HEK293 (cell line): ENCODE results near the gene PHKG1.

Source experiments
- CTCF ChIA-PET: fragments of 350-600 bp; formaldehyde crosslinking; extraction: SDS; loops from one replicate; lab custom pipeline; 2021; ENCODE audit warnings: antibody characterized with exemption; lab: Yijun Ruan, JAX
- POLR2A ChIA-PET: fragments of 300-600 bp; formaldehyde crosslinking; extraction: SDS; loops from one replicate; lab custom pipeline; 2020; ENCODE audit warnings: antibody characterized with exemption, inconsistent platforms; lab: Yijun Ruan, JAX
- H3K27ac ChIP-seq: fragments of 200-500 bp; sonication (Bioruptor generic); 2 replicates; pipeline ENCODE4 v1.5.1; 2014; ENCODE audit warnings: low read depth, low read length, control low read depth, inconsistent platforms; ENCODE audit errors: extremely low read depth
- H3K36me3 ChIP-seq, 2 experiments: fragments of 200-500 bp in 1 of 2; sonication (Bioruptor generic) in 1 of 2; 1 replicate in 1 of 2; 2 replicates in 1 of 2; pipeline ENCODE4 v1.5.1; 2014 to 2017; ENCODE audit warnings: inconsistent platforms in 2 of 2, low read length in 2 of 2; ENCODE audit not compliant: control insufficient read depth in 2 of 2, insufficient read depth in 1 of 2
- H3K4me1 ChIP-seq: fragments of 200-500 bp; sonication (Bioruptor generic); 2 replicates; pipeline ENCODE4 v1.5.1; 2014; ENCODE audit warnings: mild to moderate bottlenecking, low read length, inconsistent platforms; ENCODE audit not compliant: control insufficient read depth, insufficient read depth
- H3K4me3 ChIP-seq: 2 replicates; pipeline ENCODE4 v1.5.1; 2011; ENCODE audit warnings: low read depth, mild to moderate bottlenecking, control low read depth, low read length, moderate library complexity
- H3K9me3 ChIP-seq: fragments of 200-500 bp; sonication (Bioruptor generic); 2 replicates; pipeline ENCODE4 v1.5.1; 2014; ENCODE audit warnings: low read depth, low read length, inconsistent platforms; ENCODE audit not compliant: control insufficient read depth, insufficient read depth
- BCL11A ChIP-seq: fragments of 450-650 bp; formaldehyde crosslinking; IDR thresholded peaks from 2 replicates; pipeline ENCODE4 v1.5.1; 2016; ENCODE audit warnings: low read depth, missing biosample characterization, missing genetic modification characterization
- CTCF ChIP-seq: fragments of 450-650 bp; formaldehyde crosslinking; IDR thresholded peaks from 2 replicates; pipeline ENCODE4 v1.5.1; 2016; ENCODE audit warnings: missing biosample characterization, missing genetic modification characterization
- GFI1B ChIP-seq: fragments of 450-650 bp; formaldehyde crosslinking; IDR thresholded peaks from 2 replicates; pipeline ENCODE4 v1.5.1; 2016; ENCODE audit warnings: missing biosample characterization, missing genetic modification characterization
- GLI2 ChIP-seq: fragments of 450-650 bp; formaldehyde crosslinking; IDR thresholded peaks from 2 replicates; pipeline ENCODE4; 2017; ENCODE audit warnings: missing biosample characterization, missing genetic modification characterization, low read depth, borderline replicate concordance
- GLIS2 ChIP-seq: fragments of 450-650 bp; formaldehyde crosslinking; IDR thresholded peaks from 2 replicates; pipeline ENCODE4 v1.5.1; 2016; ENCODE audit warnings: missing biosample characterization, missing genetic modification characterization
- KLF1 ChIP-seq: fragments of 450-650 bp; formaldehyde crosslinking; IDR thresholded peaks from 2 replicates; pipeline ENCODE4 v1.5.1; 2016; ENCODE audit warnings: missing biosample characterization, missing genetic modification characterization
- KLF10 ChIP-seq: fragments of 450-650 bp; IDR thresholded peaks from 2 replicates; pipeline ENCODE4 v1.5.1; 2018; ENCODE audit warnings: missing biosample characterization, mild to moderate bottlenecking, missing genetic modification characterization
- KLF7 ChIP-seq: fragments of 450-650 bp; formaldehyde crosslinking; IDR thresholded peaks from 2 replicates; pipeline ENCODE4 v1.5.1; 2016; ENCODE audit warnings: missing biosample characterization, missing genetic modification characterization, borderline replicate concordance
- MYNN ChIP-seq: fragments of 450-650 bp; formaldehyde crosslinking; IDR thresholded peaks from 2 replicates; pipeline ENCODE4 v1.5.1; 2016; ENCODE audit warnings: missing biosample characterization, missing genetic modification characterization, borderline replicate concordance
- SALL2 ChIP-seq: fragments of 450-650 bp; formaldehyde crosslinking; IDR thresholded peaks from 2 replicates; pipeline ENCODE4 v1.5.0; 2017; ENCODE audit warnings: missing biosample characterization, mild to moderate bottlenecking, missing genetic modification characterization, borderline replicate concordance
- SCRT2 ChIP-seq: fragments of 450-650 bp; formaldehyde crosslinking; IDR thresholded peaks from 2 replicates; pipeline ENCODE4 v1.5.1; 2016; ENCODE audit warnings: missing biosample characterization, missing genetic modification characterization
- TCF7L2 ChIP-seq: IDR thresholded peaks from 2 replicates; pipeline ENCODE4 v1.6.1; 2011; ENCODE audit warnings: low read depth, mild to moderate bottlenecking, inconsistent platforms, low read length, moderate library complexity, borderline replicate concordance
- ZBTB44 ChIP-seq: fragments of 450-650 bp; IDR thresholded peaks from 2 replicates; pipeline ENCODE4 v1.5.1; 2018; ENCODE audit warnings: missing biosample characterization, mild to moderate bottlenecking, missing genetic modification characterization
- ZNF292 ChIP-seq: fragments of 450-650 bp; formaldehyde crosslinking; IDR thresholded peaks from 2 replicates; pipeline ENCODE4 v1.5.1; 2016; ENCODE audit warnings: low read depth, missing biosample characterization, missing genetic modification characterization, borderline replicate concordance
- ZNF354C ChIP-seq: fragments of 450-650 bp; formaldehyde crosslinking; IDR thresholded peaks from 2 replicates; pipeline ENCODE4 v1.5.1; 2016; ENCODE audit warnings: missing biosample characterization, missing genetic modification characterization, low read depth, borderline replicate concordance
- ZNF391 ChIP-seq: fragments of 450-650 bp; formaldehyde crosslinking; IDR thresholded peaks from 2 replicates; pipeline ENCODE4 v1.5.1; 2016; ENCODE audit warnings: low read depth, missing biosample characterization, missing genetic modification characterization, borderline replicate concordance
- ZNF48 ChIP-seq: fragments of 450-650 bp; formaldehyde crosslinking; IDR thresholded peaks from 2 replicates; pipeline ENCODE4 v1.5.1; 2016; ENCODE audit warnings: missing biosample characterization, missing genetic modification characterization
- ZNF610 ChIP-seq: fragments of 450-650 bp; formaldehyde crosslinking; IDR thresholded peaks from 2 replicates; pipeline ENCODE4 v1.5.1; 2016; ENCODE audit warnings: missing biosample characterization, missing genetic modification characterization, borderline replicate concordance
- TF ChIP-seq, protein P1 (sequence below): fragments of 450-650 bp; formaldehyde crosslinking; IDR thresholded peaks from 2 replicates; pipeline ENCODE4 v1.5.1; 2017; ENCODE audit warnings: missing biosample characterization, missing genetic modification characterization
- TF ChIP-seq, protein P2 (sequence below): fragments of 450-650 bp; formaldehyde crosslinking; IDR thresholded peaks from 2 replicates; pipeline ENCODE4 v1.5.1; 2016; ENCODE audit warnings: missing biosample characterization, missing genetic modification characterization

Gene PHKG1

DNA sequence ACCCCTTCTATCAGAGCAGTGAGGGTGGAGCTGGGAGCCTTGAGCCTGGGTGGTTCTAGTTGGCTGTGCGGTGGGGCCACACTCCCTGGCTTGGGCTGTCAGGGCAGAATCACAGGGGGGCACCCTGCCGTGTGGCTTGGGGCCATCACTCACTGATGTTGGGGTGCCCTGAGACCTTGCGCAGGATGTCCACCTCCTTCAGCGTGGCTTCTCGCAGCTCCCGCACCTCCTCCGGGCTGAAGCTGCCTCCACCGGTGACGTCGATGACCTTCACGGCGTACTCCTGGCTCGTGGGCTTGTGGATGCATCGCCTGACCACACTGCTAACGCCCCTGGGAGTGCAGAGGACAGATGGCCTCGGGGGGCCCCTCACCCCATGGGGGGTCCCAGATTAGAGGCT, 5.3 kb downstream of the PHKG1 start:
- Histone ChIP-seq H3K4me3 (no peak overlapping the region), H3K36me3 (peaks cover 0 to 3% of the 10 kb centered on the region in 2 experiments; a peak in 1 of 3 replicates), H3K9me3 (no peaks in the 10 kb centered on the region), H3K4me1 (no peaks in the 10 kb centered on the region), H3K27ac (no peak overlapping the region)
- POLR2A ChIA-PET = no interaction called here
- CTCF ChIA-PET = interaction anchor here (0.6 to 0.7 kb wide), 3 partner anchors 9 to 807 kb away, joined by 3 to 4 read pairs (median 3); no protein-coding TSS in a partner anchor
- TF ChIP-seq KLF7 (tag by site-specific recombination) (no peak), GLIS2 (tag by site-specific recombination) (0 out of 2 replicates have a peak, but pooled peaks have one; percentile 18)

DNA sequence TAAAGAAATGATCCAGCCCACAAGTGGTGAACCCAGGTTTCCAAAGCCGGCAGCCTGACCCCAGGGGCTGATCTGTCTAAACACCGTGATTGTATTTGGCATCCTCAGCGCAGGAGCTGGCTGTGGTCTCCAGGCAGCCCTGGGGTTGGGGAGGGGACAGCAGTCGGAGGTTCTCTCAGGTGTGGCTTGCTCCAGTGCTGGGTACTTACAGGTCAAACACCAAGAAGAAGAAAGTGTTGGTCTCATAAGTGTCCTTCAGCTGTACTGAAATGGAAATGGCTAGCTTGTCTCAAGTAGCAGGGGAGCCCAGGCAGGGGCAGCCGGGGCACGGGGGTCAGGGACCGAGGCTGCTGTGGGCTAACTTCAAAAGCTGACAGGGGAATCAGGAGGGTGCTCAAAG, 6.0 kb downstream of the PHKG1 start:
- CTCF ChIA-PET = interaction anchor here (0.7 to 0.9 kb wide), 2 partner anchors 12 to 20 kb away, joined by 3 read pairs; no protein-coding TSS in a partner anchor
- H3K4me3 ChIP-seq = no peak overlapping the region
- POLR2A ChIA-PET = no interaction called here
- peaks cover 2 to 3% of the 10 kb centered on the region in 2 experiments; a peak in 2 of 3 replicates for H3K36me3 ChIP-seq
- H3K27ac ChIP-seq = no peak overlapping the region
- H3K9me3 ChIP-seq = no peaks in the 10 kb centered on the region
- no peaks in the 10 kb centered on the region for H3K4me1 ChIP-seq
- TF ChIP-seq ZNF48 (tag by site-specific recombination) (no peak), ZNF354C (tag by site-specific recombination) (no peak), SALL2 (tag by site-specific recombination) (no peak)

DNA sequence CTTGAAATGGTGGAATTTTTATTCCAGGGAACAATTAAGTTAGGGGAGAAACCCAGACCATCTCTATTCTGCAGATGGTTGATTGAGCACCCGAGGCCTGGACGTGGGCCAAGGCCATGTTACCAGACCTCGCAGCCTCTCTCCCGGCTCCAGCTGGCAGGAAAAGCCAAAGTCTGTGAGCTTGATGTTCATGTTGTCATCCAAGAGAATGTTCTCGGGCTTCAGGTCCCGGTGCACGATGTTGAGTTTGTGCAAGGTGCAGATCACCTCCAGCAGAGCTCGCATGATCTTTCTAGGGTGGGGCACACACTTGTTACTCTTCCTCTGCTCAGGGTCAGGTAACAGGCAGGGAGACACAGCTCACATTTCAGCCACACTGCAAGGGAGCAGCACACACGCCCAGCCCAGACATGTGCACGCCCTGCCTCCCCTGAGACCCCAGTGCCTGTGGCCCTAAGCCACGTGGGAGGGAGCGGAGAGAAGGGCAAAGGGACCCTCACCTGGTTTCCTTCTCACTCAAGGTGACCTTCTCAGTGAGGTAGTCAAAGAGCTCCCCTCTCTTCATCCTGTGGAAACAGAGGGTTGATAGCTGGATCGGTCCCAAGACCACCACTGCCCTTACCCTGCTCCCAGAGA, 9.5 kb downstream of the PHKG1 start:
- TF ChIP-seq GLI2 (tag by site-specific recombination) = no peak
- no peak for TF ChIP-seq MYNN
- TF ChIP-seq BCL11A (tag by site-specific recombination) = no peak
- TF ChIP-seq KLF1 = peak; percentile 94
- TF ChIP-seq ZNF391 = no peak
- no peak for TF ChIP-seq KLF10 (tag by site-specific recombination)
- TF ChIP-seq CTCF (tag by site-specific recombination) = no peak
- TF ChIP-seq SCRT2 = peak; percentile 49; the same call in 1 of the 2 replicates
- TF ChIP-seq, protein P1, sequence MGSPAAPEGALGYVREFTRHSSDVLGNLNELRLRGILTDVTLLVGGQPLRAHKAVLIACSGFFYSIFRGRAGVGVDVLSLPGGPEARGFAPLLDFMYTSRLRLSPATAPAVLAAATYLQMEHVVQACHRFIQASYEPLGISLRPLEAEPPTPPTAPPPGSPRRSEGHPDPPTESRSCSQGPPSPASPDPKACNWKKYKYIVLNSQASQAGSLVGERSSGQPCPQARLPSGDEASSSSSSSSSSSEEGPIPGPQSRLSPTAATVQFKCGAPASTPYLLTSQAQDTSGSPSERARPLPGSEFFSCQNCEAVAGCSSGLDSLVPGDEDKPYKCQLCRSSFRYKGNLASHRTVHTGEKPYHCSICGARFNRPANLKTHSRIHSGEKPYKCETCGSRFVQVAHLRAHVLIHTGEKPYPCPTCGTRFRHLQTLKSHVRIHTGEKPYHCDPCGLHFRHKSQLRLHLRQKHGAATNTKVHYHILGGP (tag by site-specific recombination) = no peak
- TF ChIP-seq ZNF610 (tag by site-specific recombination) = no peak
- TF ChIP-seq, protein P2, sequence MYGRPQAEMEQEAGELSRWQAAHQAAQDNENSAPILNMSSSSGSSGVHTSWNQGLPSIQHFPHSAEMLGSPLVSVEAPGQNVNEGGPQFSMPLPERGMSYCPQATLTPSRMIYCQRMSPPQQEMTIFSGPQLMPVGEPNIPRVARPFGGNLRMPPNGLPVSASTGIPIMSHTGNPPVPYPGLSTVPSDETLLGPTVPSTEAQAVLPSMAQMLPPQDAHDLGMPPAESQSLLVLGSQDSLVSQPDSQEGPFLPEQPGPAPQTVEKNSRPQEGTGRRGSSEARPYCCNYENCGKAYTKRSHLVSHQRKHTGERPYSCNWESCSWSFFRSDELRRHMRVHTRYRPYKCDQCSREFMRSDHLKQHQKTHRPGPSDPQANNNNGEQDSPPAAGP = 0 out of 2 replicates have a peak, but pooled peaks have one; percentile 41
- no peak for TF ChIP-seq ZNF292 (tag by site-specific recombination)
- TF ChIP-seq TCF7L2 = no peak
- no peak for TF ChIP-seq GFI1B (tag by site-specific recombination)
- TF ChIP-seq ZBTB44 = no peak
- no peaks in the 10 kb centered on the region for H3K4me1 ChIP-seq
- H3K36me3 ChIP-seq = peaks cover 3 to 17% of the 10 kb centered on the region in 2 experiments; a peak in 2 of 3 replicates
- ChIA-PET POLR2A (interaction anchor here (0.6 to 1.4 kb wide), 2 partner anchors 32 to 57 kb away, joined by 4 read pairs; partner anchors contain the start of genes CCT6A and PSPH), CTCF (interaction anchor here (0.6 kb wide), 1 partner anchor 8 kb away, joined by 3 read pairs; no protein-coding TSS in a partner anchor)
- no peaks in the 10 kb centered on the region for H3K9me3 ChIP-seq
- no peak overlapping the region for H3K4me3 ChIP-seq
- no peak overlapping the region for H3K27ac ChIP-seq
